Smooth muscle cell (in vitro differentiated cells): ENCODE results near the gene RSL1D1. TPM values are rescaled to one million over a fixed set of nuclear protein-coding genes. Genes with fewer than 3 reads are reported as not detected.
A peak's percentile ranks its signal among the peaks of the same experiment; 100 is the strongest.

Source experiments
- DNase-seq: peaks from one replicate; lab custom pipeline; 2025; ENCODE audit not compliant: unreplicated experiment; lab: John Stamatoyannopoulos, UW
- H2AFZ ChIP-seq: fragments of 200-600 bp; sonication (generic); 2 replicates; pipeline ENCODE4 v1.6.0; 2016; ENCODE audit warnings: antibody characterized with exemption, low read depth, mild to moderate bottlenecking
- H3F3A ChIP-seq: fragments of 200-600 bp; sonication (generic); 2 replicates; pipeline ENCODE4 v1.6.0; 2017; ENCODE audit warnings: antibody characterized with exemption, low read depth
- H3K27ac ChIP-seq: fragments of 200-600 bp; sonication (generic); 2 replicates; pipeline ENCODE4 v1.5.1; 2016; ENCODE audit warnings: low read depth, mild to moderate bottlenecking
- H3K27me3 ChIP-seq: fragments of 200-600 bp; sonication (generic); 2 replicates; pipeline ENCODE4 v1.6.1; 2016; ENCODE audit warnings: low read depth, mild to moderate bottlenecking
- H3K36me3 ChIP-seq: fragments of 200-600 bp; sonication (generic); 2 replicates; pipeline ENCODE4 v1.5.1; 2016; ENCODE audit warnings: low read depth
- H3K4me1 ChIP-seq: fragments of 200-600 bp; sonication (generic); 2 replicates; pipeline ENCODE4 v1.5.1; 2016; ENCODE audit warnings: low read depth
- H3K4me2 ChIP-seq: fragments of 200-600 bp; sonication (generic); 2 replicates; pipeline ENCODE4 v1.6.0; 2016; ENCODE audit warnings: mild to moderate bottlenecking
- H3K4me3 ChIP-seq: fragments of 200-600 bp; sonication (generic); 2 replicates; pipeline ENCODE4 v1.5.1; 2016; ENCODE audit warnings: mild to moderate bottlenecking
- H3K79me2 ChIP-seq: fragments of 200-600 bp; sonication (generic); 2 replicates; pipeline ENCODE4 v1.6.0; 2016; ENCODE audit warnings: low read depth, mild to moderate bottlenecking
- H3K9ac ChIP-seq: fragments of 200-600 bp; sonication (generic); 2 replicates; pipeline ENCODE4 v1.6.0; 2016; ENCODE audit warnings: low read depth
- H3K9me3 ChIP-seq: fragments of 200-600 bp; sonication (generic); replicated peaks from 2 replicates; pipeline ENCODE4 v1.5.1; 2016; ENCODE audit warnings: low read depth
- H4K20me1 ChIP-seq: fragments of 200-600 bp; sonication (generic); 2 replicates; pipeline ENCODE4 v1.6.0; 2016; ENCODE audit warnings: low read depth
- polyA plus RNA-seq: library from polyadenylated mRNA; unstranded; fragments of >200 nt; fragmentation: Nextera tagmentation; extraction: Ambion mirVana; gene quantifications from 2 replicates; pipeline ENCODE4 v1.2.1, GENCODE V29; 2016
- total RNA-seq: library from RNA; depleted of rRNA; stranded (reverse); fragments of >200 nt; gene quantifications from 2 replicates; pipeline ENCODE4 v1.2.3, GENCODE V29; 2014
- TF ChIP-seq, protein P1 (sequence below): fragments of 200-600 bp; sonication (generic); IDR thresholded peaks from 2 replicates; pipeline ENCODE4 v1.5.1; 2017; ENCODE audit warnings: borderline replicate concordance, mild to moderate bottlenecking, antibody characterized with exemption; ENCODE audit not compliant: insufficient read depth, poor library complexity, severe bottlenecking

The RSL1D1 gene
- total and polyA plus RNA-seq, 2 experiments from 2014 or later, result 104 to 157 TPM

DNA sequence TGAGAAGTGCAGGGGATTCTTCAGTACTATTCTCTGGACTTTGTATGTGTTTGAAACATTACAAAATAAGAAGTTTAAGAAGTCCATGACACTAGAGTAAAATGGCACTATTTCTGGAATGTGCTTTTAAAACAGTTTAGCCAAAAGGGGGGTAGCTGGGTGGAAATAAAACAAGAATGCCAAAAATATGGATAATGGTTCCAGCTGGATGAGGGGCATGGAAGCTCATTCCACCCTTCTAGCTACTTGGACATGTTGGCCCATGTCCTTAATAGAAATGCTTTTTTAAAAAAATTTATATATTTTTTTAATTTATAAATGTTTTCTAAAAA is 67.3 kb downstream of the RSL1D1 start:
- H3K4me3 ChIP-seq, result no peak overlapping the region
- H3K27ac ChIP-seq, result peak overlapping the region; percentile 90
- H3K9ac ChIP-seq, result no peak overlapping the region
- TF ChIP-seq, protein P1, sequence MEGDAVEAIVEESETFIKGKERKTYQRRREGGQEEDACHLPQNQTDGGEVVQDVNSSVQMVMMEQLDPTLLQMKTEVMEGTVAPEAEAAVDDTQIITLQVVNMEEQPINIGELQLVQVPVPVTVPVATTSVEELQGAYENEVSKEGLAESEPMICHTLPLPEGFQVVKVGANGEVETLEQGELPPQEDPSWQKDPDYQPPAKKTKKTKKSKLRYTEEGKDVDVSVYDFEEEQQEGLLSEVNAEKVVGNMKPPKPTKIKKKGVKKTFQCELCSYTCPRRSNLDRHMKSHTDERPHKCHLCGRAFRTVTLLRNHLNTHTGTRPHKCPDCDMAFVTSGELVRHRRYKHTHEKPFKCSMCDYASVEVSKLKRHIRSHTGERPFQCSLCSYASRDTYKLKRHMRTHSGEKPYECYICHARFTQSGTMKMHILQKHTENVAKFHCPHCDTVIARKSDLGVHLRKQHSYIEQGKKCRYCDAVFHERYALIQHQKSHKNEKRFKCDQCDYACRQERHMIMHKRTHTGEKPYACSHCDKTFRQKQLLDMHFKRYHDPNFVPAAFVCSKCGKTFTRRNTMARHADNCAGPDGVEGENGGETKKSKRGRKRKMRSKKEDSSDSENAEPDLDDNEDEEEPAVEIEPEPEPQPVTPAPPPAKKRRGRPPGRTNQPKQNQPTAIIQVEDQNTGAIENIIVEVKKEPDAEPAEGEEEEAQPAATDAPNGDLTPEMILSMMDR, result no peak
- H3F3A ChIP-seq, result peaks cover 3% of the 10 kb centered on the region
- H3K27me3 ChIP-seq, result no peaks in the 10 kb centered on the region
- peaks cover 86% of the 10 kb centered on the region for H3K79me2 ChIP-seq
- H2AFZ ChIP-seq, result no peak overlapping the region
- H4K20me1 ChIP-seq, result peaks cover 84% of the 10 kb centered on the region
- H3K9me3 ChIP-seq, result no peaks in the 10 kb centered on the region
- peak overlapping the region; percentile 76 for H3K4me2 ChIP-seq
- H3K36me3 ChIP-seq, result no peaks in the 10 kb centered on the region
- no peak for DNase-seq
- peaks cover 8% of the 10 kb centered on the region for H3K4me1 ChIP-seq

Other genes with a start within 250 kb of the RSL1D1 start
- gene SNN, start 183.1 kb downstream of the RSL1D1 start, total RNA-seq, result 6.4 and 8.2 TPM in 2 replicates
- gene SNN, start 183.1 kb downstream of the RSL1D1 start, polyA plus RNA-seq, result 10.1 and 10.9 TPM in 2 replicates
- 30.8 and 31.1 TPM in 2 replicates for gene TXNDC11, start 108.7 kb downstream of the RSL1D1 start, total RNA-seq
- gene TXNDC11, start 108.7 kb downstream of the RSL1D1 start, polyA plus RNA-seq, result 27.3 and 27.9 TPM in 2 replicates
- gene ZC3H7A, start 54.3 kb downstream of the RSL1D1 start, total RNA-seq, result 38.6 and 43.4 TPM in 2 replicates
- gene ZC3H7A, start 54.3 kb downstream of the RSL1D1 start, polyA plus RNA-seq, result 31.3 and 37.3 TPM in 2 replicates
- 65.3 and 85.4 TPM in 2 replicates for gene GSPT1, start 64.4 kb upstream of the RSL1D1 start, total RNA-seq
- gene GSPT1, start 64.4 kb upstream of the RSL1D1 start, polyA plus RNA-seq, result 79.1 and 84.1 TPM in 2 replicates
- 10.6 and 12.2 TPM in 2 replicates for gene NPIPB2, start 90.5 kb upstream of the RSL1D1 start, total RNA-seq
- 3.8 and 8.4 TPM in 2 replicates for gene NPIPB2, start 90.5 kb upstream of the RSL1D1 start, polyA plus RNA-seq
- gene TNFRSF17, start 113.7 kb upstream of the RSL1D1 start, total RNA-seq, result not detected in 2 replicates
- gene TNFRSF17, start 113.7 kb upstream of the RSL1D1 start, polyA plus RNA-seq, result not detected in 2 replicates
- 7.3 and 10.0 TPM in 2 replicates for gene SNX29, start 125.2 kb upstream of the RSL1D1 start, total RNA-seq
- 9.4 and 22.1 TPM in 2 replicates for gene SNX29, start 125.2 kb upstream of the RSL1D1 start, polyA plus RNA-seq